Rectal smooth muscle tissue (tissue), 1 donor: ENCODE results near the gene DAPP1.
"Not testable (repeated sequence)": the region's sequence is repeated elsewhere in the genome, so short reads cannot be mapped to it uniquely, and the experiment has no call there.

Experiments
- H3K27ac ChIP-seq: one replicate; pipeline ENCODE4 v1.7.0; 2013; ENCODE audit warnings: low read depth, low read length, inconsistent platforms
- H3K27me3 ChIP-seq: one replicate; pipeline ENCODE4 v1.7.0; 2013; ENCODE audit warnings: low read length; ENCODE audit not compliant: control insufficient read depth, insufficient read depth
- H3K36me3 ChIP-seq: one replicate; pipeline ENCODE4 v1.7.0; 2013; ENCODE audit warnings: low read length; ENCODE audit not compliant: control insufficient read depth, insufficient read depth
- H3K4me1 ChIP-seq: one replicate; pipeline ENCODE4 v1.7.0; 2013; ENCODE audit warnings: low read length; ENCODE audit not compliant: control insufficient read depth, insufficient read depth
- H3K4me3 ChIP-seq: one replicate; pipeline ENCODE4 v1.7.0; 2013; ENCODE audit warnings: low read length
- H3K9ac ChIP-seq: one replicate; pipeline ENCODE4 v1.7.0; 2013; ENCODE audit warnings: low read length

Gene DAPP1

DNA sequence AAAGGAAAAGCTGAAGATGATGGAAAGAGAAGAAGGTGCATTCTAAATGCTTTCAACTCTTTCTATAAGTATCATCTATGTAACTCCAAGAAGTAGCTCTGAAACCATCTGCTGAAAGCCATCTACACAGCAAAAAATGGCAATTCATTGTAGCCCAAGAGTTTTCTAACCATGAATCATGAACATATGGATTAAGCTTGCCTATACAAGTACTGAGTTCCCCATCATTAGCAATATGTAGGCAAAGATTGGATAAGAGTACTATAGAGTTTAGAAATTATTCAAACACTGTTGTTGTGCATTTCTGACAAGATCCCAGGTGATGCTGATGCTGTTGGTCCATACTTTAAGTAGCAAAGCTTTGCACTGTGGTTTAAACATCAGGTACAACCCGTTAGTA is 11.2 kb downstream of the DAPP1 start:
- Histone ChIP-seq H3K27ac (no peak overlapping the region), H3K36me3 (no peaks in the 10 kb centered on the region), H3K9ac (no peak overlapping the region)

DNA sequence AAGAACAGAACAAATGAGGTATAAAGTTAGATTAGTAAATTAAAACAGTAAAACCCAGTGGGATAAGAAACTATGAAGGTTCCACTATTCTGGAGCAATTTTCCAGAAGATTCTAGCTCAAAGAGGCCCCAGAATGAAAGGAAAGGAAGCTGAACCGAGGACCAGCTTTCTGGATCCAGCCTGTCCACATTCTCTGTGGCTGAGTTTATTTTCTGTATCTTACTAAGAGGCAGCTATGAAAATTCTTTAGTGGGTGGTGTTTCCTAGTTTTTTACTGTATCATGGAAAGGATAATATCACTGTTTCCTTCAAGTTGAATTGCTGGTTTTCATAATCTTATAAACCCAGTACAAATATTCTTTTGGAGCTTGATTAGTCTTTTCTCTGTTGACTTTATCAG is 11.8 kb downstream of the DAPP1 start:
- Histone ChIP-seq H3K27ac (no peak overlapping the region), H3K27me3 (no peaks in the 10 kb centered on the region), H3K4me1 (peaks cover 2% of the 10 kb centered on the region), H3K4me3 (no peak overlapping the region), H3K36me3 (no peaks in the 10 kb centered on the region), H3K9ac (no peak overlapping the region)

More for the DNA sequence above, 11.2 kb downstream of the DAPP1 start:
- H3K27me3 ChIP-seq = no peaks in the 10 kb centered on the region
- H3K4me1 ChIP-seq = no peaks in the 10 kb centered on the region
- H3K4me3 ChIP-seq = no peak overlapping the region

DNA sequence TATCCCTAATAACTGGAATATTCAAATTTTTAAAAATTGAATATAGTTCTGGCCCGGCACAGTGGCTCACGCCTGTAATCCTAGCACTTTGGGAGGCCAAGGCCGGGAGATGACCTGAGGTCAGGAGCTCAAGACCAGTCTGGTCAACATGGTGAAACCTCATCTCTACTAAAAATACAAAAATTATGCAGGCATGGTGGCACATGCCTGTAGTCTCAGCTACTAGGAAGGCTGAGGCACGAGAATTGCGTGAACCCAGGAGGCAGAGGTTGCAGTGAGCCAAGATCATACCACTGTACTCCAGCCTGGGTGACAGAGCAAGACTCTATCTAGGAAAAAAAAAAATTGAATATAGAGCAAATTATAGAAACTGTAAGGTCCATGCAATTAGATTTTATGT is 13.4 kb downstream of the DAPP1 start:
- H3K27ac ChIP-seq, H3K27me3 ChIP-seq, H3K4me1 ChIP-seq, H3K36me3 ChIP-seq, H3K9ac ChIP-seq, H3K4me3 ChIP-seq: not testable (repeated sequence)

DNA sequence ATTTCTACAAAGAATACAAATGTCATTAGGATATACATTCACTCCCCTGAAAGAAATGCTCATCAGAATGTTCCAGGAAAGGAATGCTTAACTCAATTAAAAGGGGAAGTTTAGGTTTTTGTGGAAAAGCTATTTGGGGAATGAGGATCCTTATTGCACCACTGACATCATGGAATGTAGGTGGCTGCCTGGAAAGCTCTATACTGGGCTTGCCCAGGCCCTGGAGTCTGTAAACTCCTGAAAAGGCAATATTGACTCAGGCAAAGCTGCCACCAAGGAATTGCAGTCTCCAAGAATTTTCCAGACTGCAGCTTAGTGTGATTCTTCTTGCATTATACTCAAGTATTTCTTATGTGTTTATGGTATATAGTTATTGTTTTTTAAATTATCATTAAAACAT is 15.7 kb downstream of the DAPP1 start:
- Histone ChIP-seq H3K36me3 (no peaks in the 10 kb centered on the region), H3K4me3 (no peak overlapping the region), H3K27ac (no peak overlapping the region), H3K27me3 (no peaks in the 10 kb centered on the region), H3K4me1 (peaks cover 2% of the 10 kb centered on the region), H3K9ac (no peak overlapping the region)

DNA sequence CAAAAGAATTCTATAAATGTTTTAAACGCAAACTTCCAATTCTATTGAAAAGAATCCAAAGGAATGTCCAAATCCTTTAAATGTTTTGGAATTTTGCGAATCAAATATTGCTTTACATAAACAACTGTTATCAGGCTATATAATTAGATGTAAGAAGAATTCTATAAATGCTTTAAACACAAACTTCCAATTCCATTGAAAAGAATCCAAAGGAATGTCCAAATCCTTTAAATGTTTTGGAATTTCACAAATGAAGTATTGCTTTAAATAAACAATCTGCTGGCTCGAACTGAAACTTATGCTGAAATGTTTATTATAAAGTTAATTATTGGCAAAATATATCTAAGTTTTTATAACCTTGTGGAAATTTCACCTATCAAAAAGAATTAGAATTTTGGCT is 16.1 kb downstream of the DAPP1 start:
- Histone ChIP-seq H3K27me3 (no peaks in the 10 kb centered on the region), H3K27ac (no peak overlapping the region)

DNA sequence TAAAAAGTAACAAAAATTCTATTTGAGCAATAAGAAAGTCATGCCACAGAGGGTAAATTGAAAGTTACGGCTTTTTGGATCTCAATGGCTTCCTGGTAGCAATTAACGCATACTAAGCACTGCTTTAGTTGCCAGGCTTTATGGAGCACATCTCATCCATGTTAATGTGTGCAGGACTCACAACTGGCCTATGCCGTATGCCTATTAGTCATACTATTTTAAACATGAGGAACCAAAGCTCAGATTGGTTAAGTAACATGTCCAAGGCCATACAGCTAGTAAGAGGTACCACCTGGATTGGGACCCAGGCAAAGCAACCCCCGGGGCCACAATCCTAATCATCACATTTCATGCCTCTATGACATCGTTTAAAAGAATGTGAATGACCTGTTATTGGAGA is 17.1 kb downstream of the DAPP1 start:
- H3K4me3 ChIP-seq = no peak overlapping the region
- no peak overlapping the region for H3K9ac ChIP-seq
- H3K36me3 ChIP-seq = no peaks in the 10 kb centered on the region
- H3K4me1 ChIP-seq = peaks cover 2% of the 10 kb centered on the region
- no peaks in the 10 kb centered on the region for H3K27me3 ChIP-seq
- no peak overlapping the region for H3K27ac ChIP-seq

More for the DNA sequence above, 16.1 kb downstream of the DAPP1 start:
- Histone ChIP-seq H3K36me3 (no peaks in the 10 kb centered on the region), H3K9ac (no peak overlapping the region), H3K4me1 (peaks cover 2% of the 10 kb centered on the region), H3K4me3 (no peak overlapping the region)

DNA sequence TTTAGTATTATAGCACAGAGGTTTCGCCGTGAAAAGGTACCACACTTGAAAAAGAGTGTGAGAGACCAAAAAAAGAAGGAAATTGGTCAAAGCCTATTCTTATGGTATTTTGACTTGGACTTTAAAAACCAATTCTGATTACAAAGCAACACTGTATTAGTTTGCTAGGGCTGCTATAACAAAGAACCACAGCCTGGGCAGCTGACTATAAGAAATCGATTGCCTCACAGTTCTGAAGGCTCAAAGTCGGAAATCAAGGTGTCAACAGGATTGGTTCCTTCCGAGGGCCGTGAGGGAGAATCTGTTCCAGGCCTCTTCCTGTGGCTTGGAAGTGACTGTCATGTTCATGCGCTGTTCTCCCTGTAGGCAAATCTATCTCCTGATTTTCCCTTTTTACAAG is 17.9 kb downstream of the DAPP1 start:
- no peaks in the 10 kb centered on the region for H3K36me3 ChIP-seq
- no peaks in the 10 kb centered on the region for H3K27me3 ChIP-seq
- H3K27ac ChIP-seq = no peak overlapping the region
- no peak overlapping the region for H3K9ac ChIP-seq
- peaks cover 2% of the 10 kb centered on the region for H3K4me1 ChIP-seq
- H3K4me3 ChIP-seq = no peak overlapping the region

DNA sequence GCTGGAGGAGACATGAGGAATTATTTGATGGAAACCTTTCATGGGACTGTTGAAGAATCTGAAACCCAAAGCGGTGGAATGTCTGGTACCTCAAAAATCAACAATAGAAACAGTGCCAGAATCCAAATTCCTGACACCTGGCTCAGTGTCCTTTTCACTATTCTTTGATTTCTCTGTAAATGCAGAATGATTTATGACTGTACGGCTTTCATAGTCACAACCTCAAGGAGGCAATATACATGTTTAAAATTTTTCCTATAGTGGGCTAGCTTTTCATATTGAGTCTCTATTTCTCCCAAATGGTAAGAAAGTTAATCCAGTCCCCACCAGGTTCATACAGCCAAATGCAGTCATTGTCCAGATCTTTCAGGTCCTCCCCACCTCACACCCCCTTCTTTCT is 19.3 kb downstream of the DAPP1 start:
- Histone ChIP-seq H3K27ac (no peak overlapping the region), H3K9ac (no peak overlapping the region), H3K4me3 (no peak overlapping the region), H3K4me1 (peaks cover 2% of the 10 kb centered on the region), H3K27me3 (no peaks in the 10 kb centered on the region), H3K36me3 (no peaks in the 10 kb centered on the region)

DNA sequence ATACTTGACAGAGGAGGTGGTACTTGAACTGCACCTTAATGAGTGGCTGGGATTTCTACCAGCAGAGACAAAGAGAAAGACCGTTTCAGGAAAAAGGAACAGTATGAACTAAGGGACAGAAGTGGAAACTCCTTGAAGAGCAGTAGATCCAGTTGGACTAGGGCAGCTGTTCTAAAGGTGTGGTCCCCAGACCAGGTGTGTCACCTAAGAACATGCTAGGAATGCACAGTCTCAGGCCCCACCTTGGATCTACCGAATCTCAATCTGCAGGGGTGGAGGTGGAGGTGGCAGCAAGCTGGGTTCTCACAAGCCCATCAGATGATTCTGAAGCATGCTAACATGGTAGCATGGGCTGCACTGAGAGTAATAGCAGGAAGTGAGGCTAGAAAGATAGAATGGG is 22.3 kb downstream of the DAPP1 start:
- Histone ChIP-seq H3K36me3 (no peaks in the 10 kb centered on the region), H3K9ac (no peak overlapping the region), H3K4me3 (no peak overlapping the region), H3K4me1 (no peaks in the 10 kb centered on the region), H3K27ac (no peak overlapping the region), H3K27me3 (no peaks in the 10 kb centered on the region)

DNA sequence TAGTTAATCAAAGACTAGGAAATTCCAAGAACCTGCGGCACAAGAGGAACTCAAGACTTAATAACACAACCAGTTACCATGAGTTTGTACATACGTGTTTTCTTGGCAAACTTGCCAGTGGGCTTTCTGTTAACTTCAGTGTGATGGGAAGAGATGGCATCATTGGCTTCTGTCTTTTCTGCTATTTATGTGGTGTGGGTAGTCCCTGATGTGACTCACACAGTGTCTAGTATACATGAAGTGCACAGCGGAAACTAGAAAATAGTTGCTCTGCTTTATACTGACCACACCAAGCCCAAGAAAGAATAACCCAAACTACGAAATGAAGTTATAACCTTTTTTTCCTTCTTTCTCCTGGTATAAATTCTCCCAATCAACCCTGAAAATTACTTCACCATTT is 24.5 kb downstream of the DAPP1 start:
- Histone ChIP-seq H3K36me3 (no peaks in the 10 kb centered on the region), H3K27me3 (no peaks in the 10 kb centered on the region), H3K27ac (no peak overlapping the region), H3K4me3 (no peak overlapping the region), H3K9ac (no peak overlapping the region), H3K4me1 (no peaks in the 10 kb centered on the region)

DNA sequence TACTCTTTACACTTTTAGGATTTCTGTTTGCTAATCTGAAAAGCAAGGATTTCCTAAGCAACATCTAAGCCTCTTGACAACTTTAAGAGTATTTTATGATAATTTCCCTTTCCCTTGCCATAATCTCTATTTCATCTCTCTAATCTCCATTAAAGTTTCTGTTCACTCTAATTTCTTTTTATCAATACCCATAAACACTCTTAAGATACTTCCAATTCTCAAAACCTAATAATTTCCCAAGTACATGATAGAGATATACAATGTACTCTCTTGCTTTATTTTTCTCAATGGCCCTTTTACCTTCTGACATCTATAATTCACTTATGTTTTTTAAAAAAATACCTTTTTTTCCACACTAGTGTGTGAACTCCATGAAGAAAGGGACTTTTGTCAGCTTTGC is 26.8 kb downstream of the DAPP1 start:
- Histone ChIP-seq H3K9ac (no peak overlapping the region), H3K27ac (no peak overlapping the region), H3K27me3 (no peaks in the 10 kb centered on the region), H3K4me3 (no peak overlapping the region), H3K36me3 (no peaks in the 10 kb centered on the region), H3K4me1 (no peaks in the 10 kb centered on the region)

DNA sequence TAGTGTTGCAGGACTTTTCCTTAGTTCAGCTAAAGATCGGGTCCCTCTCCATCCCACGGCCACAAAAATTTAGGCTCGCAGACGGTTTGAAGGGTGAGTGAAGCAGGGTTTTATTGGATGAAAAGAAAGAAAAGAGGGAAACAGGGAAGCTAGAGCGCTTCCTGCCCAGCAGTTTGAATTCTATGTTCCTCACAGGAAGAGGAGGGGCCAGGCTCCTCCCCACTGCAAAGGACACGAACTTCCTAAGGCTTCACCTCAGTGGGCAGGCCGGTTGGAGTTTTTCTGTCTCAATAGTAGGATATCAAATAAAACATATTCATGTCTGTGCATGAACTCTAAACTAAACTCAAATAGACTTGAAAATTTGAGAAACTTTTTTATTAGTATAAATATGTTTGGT is 27.4 kb downstream of the DAPP1 start:
- Histone ChIP-seq H3K4me1 (no peaks in the 10 kb centered on the region), H3K36me3 (no peaks in the 10 kb centered on the region), H3K9ac (no peak overlapping the region), H3K27ac (no peak overlapping the region), H3K27me3 (no peaks in the 10 kb centered on the region), H3K4me3 (no peak overlapping the region)

DNA sequence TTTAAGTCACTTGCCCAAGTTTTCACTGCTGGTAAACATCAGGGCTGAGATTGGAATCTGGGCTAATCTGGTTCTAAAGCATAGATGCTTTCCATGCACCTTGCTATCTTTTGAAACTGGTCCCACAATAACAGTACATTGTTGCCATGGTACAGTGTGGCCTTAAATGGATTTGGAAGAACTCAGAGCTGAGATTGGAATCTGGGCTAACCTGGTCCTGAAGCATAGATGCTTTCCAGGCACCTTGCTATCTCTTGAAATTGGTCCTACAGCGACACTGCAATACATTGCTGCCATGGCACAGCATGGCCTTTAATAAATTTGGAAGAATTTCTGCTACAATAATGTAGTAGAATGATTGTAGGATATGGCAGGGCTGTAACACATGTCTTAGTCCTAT is 28.6 kb downstream of the DAPP1 start:
- no peak overlapping the region for H3K27ac ChIP-seq
- H3K4me1 ChIP-seq = no peaks in the 10 kb centered on the region
- H3K36me3 ChIP-seq = no peaks in the 10 kb centered on the region
- H3K27me3 ChIP-seq = no peaks in the 10 kb centered on the region
- H3K9ac ChIP-seq = no peak overlapping the region
- no peak overlapping the region for H3K4me3 ChIP-seq
